A549 (cell line): ENCODE results near the gene YWHAG. TPM values are rescaled to one million over a fixed set of nuclear protein-coding genes. Genes with fewer than 3 reads are reported as not detected.
"Not testable (repeated sequence)": the region's sequence is repeated elsewhere in the genome, so short reads cannot be mapped to it uniquely, and the experiment has no call there.

Source experiments
- ATAC-seq, 2 experiments: fragments of 200-7000 bp in 1 of 2; fragments of >200 bp in 1 of 2; cut with Nextera tagmentation in 1 of 2; cut with Tn5 transposase in 1 of 2; 3 replicates each; pipeline versions ENCODE4 v1.8.0 to v1.9.1; 2018 to 2020; ENCODE audit warnings: mild to moderate bottlenecking in 1 of 2, moderate library complexity in 1 of 2
- CTCF ChIA-PET: fragments of 300-600 bp; sonication (Branson Sonifier 250); formaldehyde crosslinking; extraction: SDS; loops from one replicate; lab custom pipeline; 2021; ENCODE audit warnings: antibody characterized with exemption, inconsistent platforms; lab: Yijun Ruan, JAX
- POLR2A ChIA-PET: fragments of 350-600 bp; formaldehyde crosslinking; extraction: SDS; loops from one replicate; lab custom pipeline; 2021; ENCODE audit warnings: antibody characterized with exemption, inconsistent platforms; lab: Yijun Ruan, JAX
- DNase-seq, 2 experiments: peaks; one replicate each; pipeline versions ENCODE4 v3.0.0 to v3.0.0-alpha.2; 2011 to 2016; ENCODE audit warnings: low read depth in 1 of 2, low spot score in 1 of 2
- FAIRE-seq: peaks from 2 replicates; lab custom pipeline; 2011; peaks lifted over from hg19 to GRCh38; lab: Jason Lieb, UNC
- H3K27ac ChIP-seq, 2 experiments: fragments of >200 bp; sonication (Bioruptor Twin); formaldehyde crosslinking; 3 replicates each; pipeline ENCODE4 v1.5.1; 2016 to 2017
- H3K4me1 ChIP-seq: fragments of >200 bp; sonication (Bioruptor Twin); formaldehyde crosslinking; 3 replicates; pipeline ENCODE4 v1.6.1; 2016
- H3K4me2 ChIP-seq: fragments of >200 bp; sonication (Bioruptor Twin); formaldehyde crosslinking; 3 replicates; pipeline ENCODE4 v1.6.1; 2016
- H3K4me3 ChIP-seq: fragments of >200 bp; sonication (Bioruptor Twin); formaldehyde crosslinking; 3 replicates; pipeline ENCODE4 v1.5.1; 2016
- H3K9me3 ChIP-seq: fragments of >200 bp; sonication (Bioruptor Twin); formaldehyde crosslinking; 3 replicates; pipeline ENCODE4 v1.6.1; 2016
- CEBPB ChIP-seq, 2 experiments: fragments of >200 bp in 1 of 2; sonication (Bioruptor Twin) in 1 of 2; formaldehyde crosslinking in 1 of 2; IDR thresholded peaks; 2 replicates each; pipeline ENCODE4 v1.6.1; 2012 to 2016
- CTCF ChIP-seq: fragments of >200 bp; sonication (Bioruptor Twin); formaldehyde crosslinking; IDR thresholded peaks from 3 replicates; pipeline ENCODE4 v1.5.1; 2016
- EHF ChIP-seq: fragments of 250-450 bp; sonication (Bioruptor Pico); IDR thresholded peaks from 2 replicates; pipeline ENCODE4 v1.5.0; 2020; ENCODE audit warnings: mild to moderate bottlenecking
- ESRRA ChIP-seq: fragments of 150-350 bp; IDR thresholded peaks from 2 replicates; pipeline ENCODE4 v1.6.1; 2014; ENCODE audit warnings: mild to moderate bottlenecking, low read length, borderline replicate concordance
- FOSB ChIP-seq: fragments of 250-450 bp; sonication (Bioruptor Pico); IDR thresholded peaks from 2 replicates; pipeline ENCODE4 v1.5.0; 2020; ENCODE audit warnings: mild to moderate bottlenecking, moderate library complexity
- HEYL ChIP-seq: fragments of 250-450 bp; sonication (Bioruptor Pico); IDR thresholded peaks from 2 replicates; pipeline ENCODE4 v1.8.0; 2021; ENCODE audit warnings: mild to moderate bottlenecking, moderate library complexity
- JUN ChIP-seq, 2 experiments: fragments of >200 bp; sonication (Bioruptor Twin); formaldehyde crosslinking; IDR thresholded peaks; 2 replicates in 1 of 2; 3 replicates in 1 of 2; pipeline ENCODE4 v1.6.1; 2016 to 2017
- JUNB ChIP-seq: fragments of >200 bp; sonication (Bioruptor Twin); formaldehyde crosslinking; IDR thresholded peaks from 2 replicates; pipeline ENCODE4 v1.6.1; 2016
- MAFK ChIP-seq: fragments of 450-650 bp; IDR thresholded peaks from 2 replicates; pipeline ENCODE4 v1.6.1; 2014; ENCODE audit not compliant: partially characterized antibody
- MAZ ChIP-seq: fragments of 150-350 bp; IDR thresholded peaks from 2 replicates; pipeline ENCODE4 v1.6.1; 2014; ENCODE audit warnings: antibody characterized with exemption, low read depth, low read length, borderline replicate concordance
- NFE2L2 ChIP-seq: fragments of 150-350 bp; conservative IDR thresholded peaks from 2 replicates; pipeline ENCODE4 v1.6.1; 2014; ENCODE audit warnings: low read length
- PHF8 ChIP-seq: fragments of 200-600 bp; sonication (generic); IDR thresholded peaks from 2 replicates; pipeline ENCODE4 v1.6.1; 2016; ENCODE audit warnings: low read depth, mild to moderate bottlenecking, antibody characterized with exemption, moderate library complexity, borderline replicate concordance
- RARB ChIP-seq: fragments of 250-450 bp; sonication (Bioruptor Pico); IDR thresholded peaks from 2 replicates; pipeline ENCODE4 v1.8.0; 2021; ENCODE audit warnings: mild to moderate bottlenecking, moderate library complexity
- RNF2 ChIP-seq: fragments of 200-600 bp; sonication (generic); IDR thresholded peaks from 2 replicates; pipeline ENCODE4 v1.6.1; 2016; ENCODE audit warnings: low read depth, mild to moderate bottlenecking, antibody characterized with exemption, moderate library complexity, borderline replicate concordance
- TP53 ChIP-seq: fragments of 250-450 bp; sonication (Bioruptor Pico); IDR thresholded peaks from 2 replicates; pipeline ENCODE4 v1.5.0; 2021; ENCODE audit warnings: mild to moderate bottlenecking, moderate library complexity
- USF2 ChIP-seq: fragments of 450-650 bp; IDR thresholded peaks from 2 replicates; pipeline ENCODE4 v1.6.1; 2014; ENCODE audit warnings: antibody characterized with exemption
- ZC3H11A ChIP-seq: fragments of 450-650 bp; IDR thresholded peaks from 2 replicates; pipeline ENCODE4 v1.6.1; 2014; ENCODE audit warnings: antibody characterized with exemption, mild to moderate bottlenecking
- ZFP36 ChIP-seq: fragments of 450-650 bp; IDR thresholded peaks from 2 replicates; pipeline ENCODE4 v1.6.1; 2014; ENCODE audit warnings: borderline replicate concordance; ENCODE audit not compliant: partially characterized antibody
- ZNF302 ChIP-seq: fragments of 250-450 bp; sonication (Bioruptor Pico); IDR thresholded peaks from 2 replicates; pipeline ENCODE4 v1.9.0; 2021; ENCODE audit warnings: inconsistent platforms, mild to moderate bottlenecking, moderate library complexity
- WGBS: methylation state at CpG from one replicate; pipeline ENCODE4 v1.1.6; 2017; ENCODE audit errors: missing lambda C conversion rate; 5-methylcytosine and 5-hydroxymethylcytosine counted together
- polyA plus RNA-seq, 4 experiments: library from polyadenylated mRNA; depleted of rRNA in 3 of 4; stranded (reverse); fragments of >200 nt; fragmentation: RNase III in 1 of 4; extraction: RNeasy Plus Mini Kit Qiagen cat#74134 plus additional on column Dnase treatment in 1 of 4; gene quantifications; 2 replicates in 3 of 4; 3 replicates in 1 of 4; pipeline ENCODE4 v1.2.3, GENCODE V29; 2011 to 2017
- TF ChIP-seq, protein P1 (sequence below): fragments of 200-600 bp; sonication (generic); IDR thresholded peaks from 2 replicates; pipeline ENCODE4 v1.6.1; 2016; ENCODE audit warnings: antibody characterized with exemption, mild to moderate bottlenecking, moderate library complexity

YWHAG gene
- polyA plus RNA-seq, 2 of the 4 experiments (the other 2 are of a cell fraction): 141 to 302 TPM

GRCh38 chr7:76392531-76393115, 33.8 kb upstream of the YWHAG start:
- H3K27ac ChIP-seq: peak overlapping the region; percentile 88 to 96
- H3K4me3 ChIP-seq: peak overlapping the region; percentile 22; the same call in 2 of the 3 replicates
- ChIA-PET POLR2A (interaction anchor here (0.5 to 3.1 kb wide), 4 partner anchors 20 to 33 kb away, joined by 3 to 18 read pairs (median 4); partner anchors contain the start of gene YWHAG), CTCF (interaction anchor here (0.6 to 1.3 kb wide), 2 partner anchors 21 to 33 kb away, joined by 4 to 7 read pairs; no protein-coding TSS in a partner anchor)
- peak overlapping the region; percentile 91 for H3K4me2 ChIP-seq
- DNase-seq (no peak), FAIRE-seq (no peak), ATAC-seq (peak in 1 of 2 experiments; percentile 4; a peak in 1 of 6 replicates)
- TF ChIP-seq HEYL: no peak
- peak; percentile 28 to 48; a peak in 2 of 4 replicates for TF ChIP-seq CEBPB (IDR thresholded peaks at IDR 0.05)
- TF ChIP-seq JUN (IDR thresholded peaks at IDR 0.05): 0 out of 5 replicates have a peak, but pooled peaks of 1 of the 2 experiments have one; percentile 30
- no peak for TF ChIP-seq RARB (CRISPR knock-in tag)
- no peaks in the 10 kb centered on the region for H3K9me3 ChIP-seq
- 37% methylated on average over 12 of the region's 12 CpGs for WGBS
- peaks cover 33% of the 10 kb centered on the region for H3K4me1 ChIP-seq

DNA sequence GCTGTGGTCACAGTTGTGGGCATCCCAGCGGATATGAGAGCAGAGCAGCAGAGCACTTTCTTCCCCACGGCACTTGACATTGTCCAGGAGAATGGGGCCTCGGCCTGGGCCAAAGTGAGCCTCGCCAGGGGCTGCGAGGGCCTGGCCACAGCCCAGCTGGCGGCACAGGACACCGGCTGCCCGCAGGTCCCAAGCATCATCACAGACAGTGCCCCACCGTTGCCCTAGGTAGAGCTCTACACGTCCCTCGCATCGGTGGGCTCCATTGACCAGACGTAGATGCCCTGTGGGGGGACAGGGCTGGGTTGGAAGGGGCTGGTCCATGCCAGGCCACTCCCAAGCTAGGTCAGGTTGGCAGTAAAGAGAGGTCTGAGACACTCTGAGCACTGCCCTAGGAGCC, 31.3 kb upstream of the YWHAG start:
- no peak for FAIRE-seq

DNA sequence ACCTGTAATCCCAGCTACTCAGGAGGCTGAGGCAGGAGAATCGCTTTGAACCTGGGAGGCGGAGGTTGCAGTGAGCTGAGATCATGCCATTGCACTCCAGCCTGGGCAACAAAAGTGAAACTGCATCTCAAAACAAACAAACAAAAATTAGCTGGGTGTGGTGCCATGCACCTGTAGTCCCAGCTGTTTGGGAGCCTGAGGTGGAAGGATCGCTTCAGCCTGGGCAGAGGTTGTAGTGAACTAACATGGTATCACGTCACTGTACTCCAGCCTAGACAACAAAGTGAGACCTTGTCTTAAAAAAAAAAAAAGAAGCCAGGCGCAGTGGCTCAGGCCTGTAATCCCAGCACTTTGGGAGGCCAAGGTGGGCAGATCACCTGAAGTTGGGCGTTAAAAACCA, 29.0 kb upstream of the YWHAG start:
- H3K27ac ChIP-seq: peak overlapping the region in 1 of 2 experiments; percentile 96; a peak in 3 of 6 replicates
- H3K4me2 ChIP-seq, FAIRE-seq, H3K9me3 ChIP-seq, H3K4me3 ChIP-seq, DNase-seq, POLR2A ChIA-PET, ATAC-seq: not testable (repeated sequence)
- H3K4me1 ChIP-seq: peaks cover 16% of the 10 kb centered on the region
- CTCF ChIA-PET: interaction anchor here (0.6 kb wide), 1 partner anchor 8 kb away, joined by 4 read pairs; no protein-coding TSS in a partner anchor
- 93% methylated on average over 6 of the region's 6 CpGs for WGBS

More for the DNA sequence above, 31.3 kb upstream of the YWHAG start:
- H3K27ac ChIP-seq: peak overlapping the region; percentile 83 to 96; a peak in 5 of 6 replicates
- H3K9me3 ChIP-seq: no peaks in the 10 kb centered on the region
- WGBS: 73% methylated on average over 1 of the region's 13 CpGs
- ATAC-seq: no peak
- peaks cover 22% of the 10 kb centered on the region for H3K4me1 ChIP-seq
- CTCF ChIA-PET: interaction anchor here (1.1 to 1.5 kb wide), 3 partner anchors 9 to 30 kb away, joined by 3 to 4 read pairs (median 4); no protein-coding TSS in a partner anchor
- no peak overlapping the region for H3K4me3 ChIP-seq
- POLR2A ChIA-PET: no interaction called here
- no peak for TF ChIP-seq CTCF
- TF ChIP-seq JUNB: no peak
- no peak overlapping the region for H3K4me2 ChIP-seq
- no peak for DNase-seq

DNA sequence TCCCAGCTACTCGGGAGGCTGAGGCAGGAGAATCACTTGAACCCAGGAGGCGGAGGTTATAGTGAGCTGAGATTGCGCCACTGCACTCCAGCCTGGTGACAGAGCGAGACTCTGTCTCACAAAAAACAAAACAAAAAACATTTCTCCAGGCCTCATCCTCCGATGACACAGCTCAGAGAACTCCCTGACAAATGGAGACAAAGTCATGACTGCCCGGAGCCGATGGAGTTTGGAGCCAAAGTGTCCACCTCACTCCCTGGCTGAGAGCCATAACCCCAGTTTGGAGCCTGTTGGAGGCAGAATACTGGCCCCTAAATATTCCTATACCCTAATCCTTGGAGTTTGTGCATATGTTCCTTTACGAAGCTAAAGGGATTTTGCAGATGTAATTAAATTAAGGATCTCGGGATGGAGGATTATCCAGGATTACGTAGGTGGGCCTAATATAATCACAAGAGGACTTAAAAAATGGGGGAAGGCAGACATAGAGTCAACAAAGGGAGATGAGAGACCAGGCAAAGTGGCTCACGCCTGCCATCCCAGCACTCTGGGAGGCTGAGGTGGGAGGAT, 28.0 kb upstream of the YWHAG start:
- Histone ChIP-seq H3K9me3 (no peaks in the 10 kb centered on the region), H3K27ac (peak overlapping the region in 1 of 2 experiments; percentile 96; a peak in 3 of 6 replicates), H3K4me2 (no peak overlapping the region), H3K4me1 (peaks cover 10% of the 10 kb centered on the region), H3K4me3 (no peak overlapping the region)
- CTCF ChIA-PET: interaction anchor here (1.4 kb wide), 1 partner anchor 27 kb away, joined by 4 read pairs; no protein-coding TSS in a partner anchor
- DNase-seq: no peak
- 80% methylated on average over 11 of the region's 11 CpGs for WGBS
- no peak for FAIRE-seq
- POLR2A ChIA-PET: interaction anchor here (0.5 kb wide), 1 partner anchor 15 kb away, joined by 3 read pairs; no protein-coding TSS in a partner anchor
- no peak for ATAC-seq
- TF ChIP-seq ESRRA: no peak
- TF ChIP-seq MAFK: no peak
- TF ChIP-seq RNF2: no peak
- no peak for TF ChIP-seq ZC3H11A
- TF ChIP-seq ZFP36: no peak
- TF ChIP-seq FOSB (CRISPR knock-in tag): no peak
- no peak for TF ChIP-seq ZNF302 (CRISPR knock-in tag)
- no peak for TF ChIP-seq TP53 (CRISPR knock-in tag)
- TF ChIP-seq, protein P1, sequence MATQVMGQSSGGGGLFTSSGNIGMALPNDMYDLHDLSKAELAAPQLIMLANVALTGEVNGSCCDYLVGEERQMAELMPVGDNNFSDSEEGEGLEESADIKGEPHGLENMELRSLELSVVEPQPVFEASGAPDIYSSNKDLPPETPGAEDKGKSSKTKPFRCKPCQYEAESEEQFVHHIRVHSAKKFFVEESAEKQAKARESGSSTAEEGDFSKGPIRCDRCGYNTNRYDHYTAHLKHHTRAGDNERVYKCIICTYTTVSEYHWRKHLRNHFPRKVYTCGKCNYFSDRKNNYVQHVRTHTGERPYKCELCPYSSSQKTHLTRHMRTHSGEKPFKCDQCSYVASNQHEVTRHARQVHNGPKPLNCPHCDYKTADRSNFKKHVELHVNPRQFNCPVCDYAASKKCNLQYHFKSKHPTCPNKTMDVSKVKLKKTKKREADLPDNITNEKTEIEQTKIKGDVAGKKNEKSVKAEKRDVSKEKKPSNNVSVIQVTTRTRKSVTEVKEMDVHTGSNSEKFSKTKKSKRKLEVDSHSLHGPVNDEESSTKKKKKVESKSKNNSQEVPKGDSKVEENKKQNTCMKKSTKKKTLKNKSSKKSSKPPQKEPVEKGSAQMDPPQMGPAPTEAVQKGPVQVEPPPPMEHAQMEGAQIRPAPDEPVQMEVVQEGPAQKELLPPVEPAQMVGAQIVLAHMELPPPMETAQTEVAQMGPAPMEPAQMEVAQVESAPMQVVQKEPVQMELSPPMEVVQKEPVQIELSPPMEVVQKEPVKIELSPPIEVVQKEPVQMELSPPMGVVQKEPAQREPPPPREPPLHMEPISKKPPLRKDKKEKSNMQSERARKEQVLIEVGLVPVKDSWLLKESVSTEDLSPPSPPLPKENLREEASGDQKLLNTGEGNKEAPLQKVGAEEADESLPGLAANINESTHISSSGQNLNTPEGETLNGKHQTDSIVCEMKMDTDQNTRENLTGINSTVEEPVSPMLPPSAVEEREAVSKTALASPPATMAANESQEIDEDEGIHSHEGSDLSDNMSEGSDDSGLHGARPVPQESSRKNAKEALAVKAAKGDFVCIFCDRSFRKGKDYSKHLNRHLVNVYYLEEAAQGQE: no peak
- no peak for TF ChIP-seq MAZ
- no peak for TF ChIP-seq HEYL
- TF ChIP-seq EHF (CRISPR knock-in tag): no peak
- TF ChIP-seq USF2: no peak
- no peak for TF ChIP-seq PHF8
- TF ChIP-seq NFE2L2: no peak
